Liver (tissue), 2 donors: Measurements from ENCODE around the gene CACNA1C.

Experiments
- CTCF ChIP-seq: fragments of 150-350 bp; IDR thresholded peaks from 2 replicates; pipeline ENCODE4 v1.5.1; 2017; ENCODE audit warnings: improper control_type of control experiment, low read depth, low read length; ENCODE audit not compliant: missing input control
- ZBTB33 ChIP-seq: IDR thresholded peaks from 2 replicates; pipeline ENCODE4 v1.6.1; 2016; ENCODE audit warnings: antibody characterized with exemption
- donor health status: healthy.

- no peak for TF ChIP-seq CTCF
- TF ChIP-seq ZBTB33 = no peak
Measured at GRCh38 chr12:2124466-2125023, 71.8 kb downstream of the CACNA1C start.
